Brain microvascular endothelial cell (primary cell): ENCODE results near the gene PPAN.

Experiments used
- DNase-seq: peaks from one replicate; pipeline ENCODE4 v3.0.0-alpha.2; 2020
- H3K27ac ChIP-seq: fragments of 250-450 bp; sonication (Bioruptor Pico); 2 replicates; pipeline ENCODE4 v1.5.1; 2020; ENCODE audit warnings: mild to moderate bottlenecking, moderate library complexity
- H3K27me3 ChIP-seq: fragments of 250-450 bp; sonication (Bioruptor Pico); replicated peaks from 2 replicates; pipeline ENCODE4 v1.5.1; 2020; ENCODE audit warnings: mild to moderate bottlenecking
- H3K36me3 ChIP-seq: fragments of 250-450 bp; sonication (Bioruptor Pico); replicated peaks from 2 replicates; pipeline ENCODE4 v1.5.1; 2020; ENCODE audit warnings: mild to moderate bottlenecking
- H3K4me3 ChIP-seq: 2 replicates; pipeline ENCODE4 v1.5.1; 2011; ENCODE audit warnings: low read depth, mild to moderate bottlenecking, control low read depth, low read length, moderate library complexity
- in situ Hi-C: cut with HindIII; loops from 2 replicates; pipeline ENCODE4 v1.10.0; 2017; ENCODE audit warnings: low sequenced_read_pairs, low pct_ligation_motif_present
- TF ChIP-seq, protein P1 (sequence below): IDR thresholded peaks from 2 replicates; pipeline ENCODE4 v1.5.1; 2011; ENCODE audit warnings: low read depth, mild to moderate bottlenecking, moderate library complexity, low read length, control low read depth, inconsistent platforms; ENCODE audit errors: missing control alignments

Gene PPAN

DNA sequence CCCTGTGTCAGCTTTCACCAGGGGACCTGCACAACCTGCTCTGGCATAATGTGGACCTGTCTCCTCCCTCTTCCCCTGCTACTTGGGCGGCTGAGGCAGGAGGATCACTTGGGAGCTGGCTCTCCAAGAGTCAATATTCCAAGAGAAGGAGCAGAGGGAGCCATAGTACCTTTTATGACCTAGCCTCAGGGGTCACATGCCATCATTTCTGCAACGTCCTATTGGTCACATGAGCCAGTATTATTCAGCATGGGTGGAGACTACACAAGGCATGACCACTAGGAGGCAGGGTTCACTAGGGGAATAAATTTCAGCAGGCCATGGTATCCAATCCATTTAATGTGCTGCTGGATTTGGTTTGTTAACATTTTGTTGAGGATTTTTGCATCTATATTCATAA, 32.0 kb upstream of the PPAN start:
- Histone ChIP-seq H3K27me3 (no peaks in the 10 kb centered on the region), H3K4me3 (no peak overlapping the region), H3K27ac (no peak overlapping the region), H3K36me3 (no peaks in the 10 kb centered on the region)
- peak; percentile 7 for DNase-seq
- TF ChIP-seq, protein P1, sequence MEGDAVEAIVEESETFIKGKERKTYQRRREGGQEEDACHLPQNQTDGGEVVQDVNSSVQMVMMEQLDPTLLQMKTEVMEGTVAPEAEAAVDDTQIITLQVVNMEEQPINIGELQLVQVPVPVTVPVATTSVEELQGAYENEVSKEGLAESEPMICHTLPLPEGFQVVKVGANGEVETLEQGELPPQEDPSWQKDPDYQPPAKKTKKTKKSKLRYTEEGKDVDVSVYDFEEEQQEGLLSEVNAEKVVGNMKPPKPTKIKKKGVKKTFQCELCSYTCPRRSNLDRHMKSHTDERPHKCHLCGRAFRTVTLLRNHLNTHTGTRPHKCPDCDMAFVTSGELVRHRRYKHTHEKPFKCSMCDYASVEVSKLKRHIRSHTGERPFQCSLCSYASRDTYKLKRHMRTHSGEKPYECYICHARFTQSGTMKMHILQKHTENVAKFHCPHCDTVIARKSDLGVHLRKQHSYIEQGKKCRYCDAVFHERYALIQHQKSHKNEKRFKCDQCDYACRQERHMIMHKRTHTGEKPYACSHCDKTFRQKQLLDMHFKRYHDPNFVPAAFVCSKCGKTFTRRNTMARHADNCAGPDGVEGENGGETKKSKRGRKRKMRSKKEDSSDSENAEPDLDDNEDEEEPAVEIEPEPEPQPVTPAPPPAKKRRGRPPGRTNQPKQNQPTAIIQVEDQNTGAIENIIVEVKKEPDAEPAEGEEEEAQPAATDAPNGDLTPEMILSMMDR: peak; percentile 57
- in situ Hi-C loops: no loop called here

DNA sequence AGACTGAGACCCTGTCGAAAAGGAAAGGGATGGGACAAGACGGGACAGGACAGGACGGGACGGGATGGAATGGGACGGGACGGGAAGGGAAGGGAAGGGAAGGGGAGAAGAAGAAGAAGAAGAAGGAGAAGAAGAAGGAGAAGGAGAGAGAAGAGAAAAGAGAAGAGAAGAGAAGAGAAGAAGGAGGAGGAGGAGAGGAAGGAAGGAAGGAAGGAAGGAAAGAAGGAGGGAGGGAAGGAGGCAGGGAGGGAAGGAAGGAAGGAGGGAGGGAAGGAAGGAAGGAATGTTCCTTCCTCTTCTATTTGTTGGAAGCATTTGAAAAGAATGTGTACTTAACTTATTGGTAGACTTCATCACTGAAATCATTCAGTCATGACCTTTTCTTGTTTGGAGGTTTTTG, 29.6 kb upstream of the PPAN start:
- no peaks in the 10 kb centered on the region for H3K27me3 ChIP-seq
- no peak overlapping the region for H3K27ac ChIP-seq
- DNase-seq: no peak
- in situ Hi-C loops: no loop called here
- TF ChIP-seq, protein P1: no peak
- no peak overlapping the region for H3K4me3 ChIP-seq
- H3K36me3 ChIP-seq: no peaks in the 10 kb centered on the region

DNA sequence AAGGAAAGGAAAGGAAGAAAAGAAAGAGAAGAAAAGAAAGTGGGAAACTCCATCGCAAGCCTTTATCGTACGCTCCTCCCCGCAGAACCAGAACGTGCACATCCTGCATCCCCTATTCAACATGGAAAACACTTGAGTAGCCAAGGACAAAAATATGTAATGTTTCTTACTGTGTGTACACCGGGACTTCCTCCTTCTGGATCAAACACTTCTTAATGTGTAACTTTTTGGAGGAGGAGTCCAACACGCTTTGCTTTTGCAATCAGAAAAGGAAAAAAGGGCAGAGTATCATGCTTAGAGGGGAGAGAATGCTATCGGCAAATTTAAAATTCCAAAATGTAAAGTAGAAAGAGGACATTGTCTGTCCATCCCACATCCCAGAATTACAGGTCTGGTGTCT, 27.8 kb upstream of the PPAN start:
- TF ChIP-seq, protein P1: no peak
- H3K36me3 ChIP-seq: no peaks in the 10 kb centered on the region
- H3K27me3 ChIP-seq: no peaks in the 10 kb centered on the region
- no peak for DNase-seq
- no peak overlapping the region for H3K4me3 ChIP-seq
- in situ Hi-C loops: no loop called here
- H3K27ac ChIP-seq: no peak overlapping the region

DNA sequence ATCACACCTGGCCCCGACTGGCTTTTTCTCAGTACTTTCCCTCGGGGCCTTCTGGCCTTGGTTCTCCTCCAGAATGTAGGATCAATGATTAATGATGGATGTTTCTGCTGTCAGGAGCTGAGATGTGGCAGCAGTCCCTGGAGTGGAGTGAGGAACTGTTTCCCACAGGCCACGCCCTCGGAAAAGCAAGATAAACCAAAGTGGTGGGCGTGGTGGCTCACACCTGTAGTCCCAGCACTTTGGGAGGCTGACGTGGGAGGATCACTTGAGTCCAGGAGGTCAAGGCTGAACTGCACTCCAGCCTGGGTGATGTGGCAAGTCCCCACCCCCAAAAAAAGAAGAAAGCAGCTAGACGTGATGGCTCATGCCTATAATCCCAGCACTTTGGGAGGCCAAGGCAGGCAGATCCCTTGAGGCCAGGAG, 27.1 kb upstream of the PPAN start:
- DNase-seq: no peak
- TF ChIP-seq, protein P1: no peak
- Histone ChIP-seq H3K27ac (no peak overlapping the region), H3K27me3 (no peaks in the 10 kb centered on the region), H3K4me3 (no peak overlapping the region), H3K36me3 (no peaks in the 10 kb centered on the region)
- in situ Hi-C loops: no loop called here

DNA sequence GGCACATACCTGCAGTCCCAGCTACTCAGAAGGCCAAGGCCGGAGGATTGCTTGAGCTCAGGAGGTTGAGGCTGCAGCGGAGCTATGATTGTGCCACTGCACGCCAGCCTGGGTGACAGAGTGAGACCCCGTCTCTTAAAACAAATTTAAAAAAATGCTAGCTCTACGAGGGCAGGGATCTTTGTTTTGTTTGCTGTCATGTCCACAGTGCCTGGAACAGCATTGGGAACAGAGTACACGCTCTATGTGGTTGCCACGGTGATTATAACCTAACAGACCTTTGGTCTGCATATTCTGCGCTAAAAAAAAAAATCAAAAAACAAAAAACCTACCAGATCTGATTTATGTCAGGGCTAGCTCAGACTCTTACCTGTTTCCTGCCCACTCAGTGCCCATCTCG, 22.3 kb upstream of the PPAN start:
- Histone ChIP-seq H3K4me3 (no peak overlapping the region), H3K36me3 (no peaks in the 10 kb centered on the region), H3K27ac (no peak overlapping the region), H3K27me3 (no peaks in the 10 kb centered on the region)
- no peak for DNase-seq
- TF ChIP-seq, protein P1: no peak
- in situ Hi-C loops: no loop called here

DNA sequence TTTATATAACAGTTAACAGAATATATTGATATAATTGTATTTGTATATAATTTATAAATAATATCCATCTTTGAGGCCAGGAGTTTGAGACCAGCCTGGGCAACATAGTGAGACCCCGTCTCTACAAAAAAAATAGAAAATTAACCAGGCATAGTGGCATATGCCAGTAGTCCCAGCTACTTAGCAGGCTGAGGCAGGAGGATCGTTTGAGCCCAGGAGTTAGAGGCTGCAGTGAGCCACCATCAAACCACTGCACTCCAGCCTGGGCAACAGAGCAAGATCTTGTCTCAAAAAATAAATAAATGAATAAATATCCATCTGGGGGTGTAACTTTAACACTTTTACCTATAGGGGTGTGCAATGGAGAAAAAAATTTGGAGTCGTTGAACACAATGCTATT, 21.4 kb upstream of the PPAN start:
- H3K27ac ChIP-seq: no peak overlapping the region
- H3K4me3 ChIP-seq: no peak overlapping the region
- no peaks in the 10 kb centered on the region for H3K27me3 ChIP-seq
- peaks cover 7% of the 10 kb centered on the region for H3K36me3 ChIP-seq
- in situ Hi-C loops: no loop called here
- TF ChIP-seq, protein P1: no peak
- DNase-seq: no peak
